ENCODE data around the gene SLC43A1.
"Not testable (repeated sequence)": the region's sequence is repeated elsewhere in the genome, so short reads cannot be mapped to it uniquely, and the experiment has no call there.

SLC43A1 gene

DNA sequence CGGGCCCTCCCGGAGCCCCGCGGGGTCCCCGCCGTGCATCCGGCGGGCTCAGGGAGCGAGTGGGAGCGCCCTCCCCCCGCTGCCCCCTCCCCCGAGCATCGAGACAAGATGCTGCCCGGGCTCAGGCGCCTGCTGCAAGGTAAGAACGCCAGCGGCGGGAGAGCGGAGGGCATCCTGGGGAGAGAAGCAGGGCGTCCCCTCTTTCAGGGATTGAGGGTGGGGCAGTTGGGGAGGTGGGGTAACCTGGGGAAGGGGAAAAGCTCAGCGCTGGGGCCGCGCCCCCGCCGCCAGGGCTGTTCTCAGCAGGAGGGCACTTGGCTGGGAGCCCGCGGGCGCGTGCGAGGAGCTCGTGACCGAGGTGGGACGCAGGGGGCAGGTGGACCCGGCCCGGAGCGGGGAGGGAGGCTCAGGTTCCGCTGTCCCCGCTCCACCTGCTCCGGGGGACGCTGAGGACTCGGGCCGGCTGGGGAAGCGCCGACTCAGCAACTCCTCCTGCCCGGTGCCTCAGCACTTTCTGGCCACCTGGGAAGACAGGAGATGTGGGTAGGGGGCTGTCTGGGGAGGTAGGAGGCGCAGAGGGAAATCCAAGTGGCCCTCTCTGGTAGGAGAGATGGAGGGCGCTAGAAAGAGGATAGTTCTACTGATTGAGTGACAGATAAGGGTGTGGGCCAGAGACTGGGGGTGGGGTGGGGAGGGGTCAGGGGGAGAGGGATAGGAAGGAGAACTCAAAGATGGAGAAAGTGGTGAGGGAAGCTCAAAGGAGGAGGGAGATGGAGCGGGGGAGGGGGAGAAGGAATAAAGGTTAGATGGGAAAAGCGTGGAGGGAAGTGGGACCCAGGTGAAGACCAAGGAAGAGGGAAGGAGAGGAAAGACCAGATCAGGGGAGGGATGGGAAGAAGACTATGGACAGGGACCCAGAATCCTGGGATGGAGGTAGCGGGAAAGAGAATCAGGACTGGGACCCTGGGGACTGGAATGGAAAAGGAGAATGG lies 54.4 kb downstream of the SLC43A1 start:
- no peak for DNase-seq

DNA sequence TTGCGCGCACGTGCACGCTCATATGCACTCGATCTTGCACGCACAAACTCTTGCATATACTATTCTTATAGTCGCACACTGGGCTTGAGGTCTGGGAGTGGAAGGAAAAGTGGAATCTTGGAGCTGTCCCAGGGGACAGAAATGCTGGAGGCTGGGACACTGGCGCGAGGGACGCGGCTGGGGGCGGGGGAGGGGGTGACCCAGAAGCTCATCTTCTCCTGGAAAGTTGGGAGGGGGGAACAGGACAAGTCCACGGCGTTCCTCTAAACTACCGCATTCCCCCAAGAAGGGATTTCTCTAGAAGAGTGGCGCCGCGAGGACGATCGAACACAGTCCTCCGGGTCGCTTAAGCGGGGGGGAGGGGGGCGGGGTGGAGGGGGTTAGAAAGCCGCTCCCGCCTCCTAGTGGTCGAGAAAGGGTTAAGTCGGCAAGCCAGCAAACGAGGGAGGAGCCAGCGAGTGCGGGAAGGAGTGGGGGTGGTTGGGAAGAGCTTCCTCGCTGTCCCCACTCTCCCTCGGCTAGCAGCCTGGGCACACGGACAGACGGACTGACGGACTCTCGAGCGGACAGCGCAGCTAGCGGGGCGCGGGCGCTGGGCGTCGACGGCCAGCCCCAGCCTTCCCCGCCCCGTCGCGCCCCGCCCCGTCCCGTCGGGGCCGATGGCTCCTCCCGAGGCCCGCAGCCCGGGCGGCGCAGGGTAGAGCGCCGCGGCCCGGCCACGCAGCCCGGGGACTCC lies 55.3 kb downstream of the SLC43A1 start, which contains the start of gene RTN4RL2:
Gene RTN4RL2, plus strand, starts transcription at position 507 of the 736 bp plus-strand sequence. CDS start 338 bp downstream, outside the sequence.
- peak in 2 of 5 experiments; percentile 12 to 67 for DNase-seq

DNA sequence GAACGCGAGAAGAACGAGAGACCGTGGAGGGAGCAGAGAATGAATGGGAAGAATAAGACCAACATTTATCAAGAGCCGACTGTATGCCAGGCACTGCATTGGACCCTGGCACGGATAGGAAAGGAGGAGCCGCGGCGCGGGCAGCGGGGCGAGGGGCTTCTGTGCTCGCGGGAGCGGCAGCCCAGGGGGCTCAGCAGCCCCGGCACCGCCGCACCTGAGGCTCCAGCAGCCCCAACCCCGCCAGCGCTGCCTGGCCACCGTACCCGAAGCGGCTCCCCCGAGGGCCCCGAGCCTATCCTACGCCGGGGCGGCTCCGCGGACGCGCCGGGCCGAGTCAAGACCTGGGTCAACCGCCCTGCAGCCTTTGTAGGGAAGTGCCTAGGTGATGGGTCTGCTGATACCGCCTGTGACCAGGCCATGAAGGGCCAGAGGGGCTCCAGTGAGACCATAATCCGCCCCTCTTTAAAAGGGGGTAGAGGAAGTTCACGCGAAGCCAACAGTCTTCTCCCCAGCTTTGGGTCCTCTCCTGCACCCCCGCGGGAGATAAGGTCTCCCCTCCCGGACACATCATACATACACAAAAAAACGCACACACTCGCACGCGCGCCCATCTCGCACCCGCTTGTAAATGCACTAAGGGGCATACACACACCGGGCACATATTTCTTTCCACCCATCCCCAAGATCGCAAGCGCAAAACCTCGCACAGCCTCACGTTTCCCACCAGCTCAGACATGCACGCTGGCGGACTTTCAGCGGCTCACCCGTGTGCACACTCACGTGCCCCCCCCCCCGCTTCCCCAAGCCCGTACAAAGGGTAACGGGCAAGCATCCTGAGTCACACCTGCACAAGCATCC lies 56.1 kb downstream of the SLC43A1 start:
- DNase-seq = peak in 1 of 5 experiments; percentile 45

DNA sequence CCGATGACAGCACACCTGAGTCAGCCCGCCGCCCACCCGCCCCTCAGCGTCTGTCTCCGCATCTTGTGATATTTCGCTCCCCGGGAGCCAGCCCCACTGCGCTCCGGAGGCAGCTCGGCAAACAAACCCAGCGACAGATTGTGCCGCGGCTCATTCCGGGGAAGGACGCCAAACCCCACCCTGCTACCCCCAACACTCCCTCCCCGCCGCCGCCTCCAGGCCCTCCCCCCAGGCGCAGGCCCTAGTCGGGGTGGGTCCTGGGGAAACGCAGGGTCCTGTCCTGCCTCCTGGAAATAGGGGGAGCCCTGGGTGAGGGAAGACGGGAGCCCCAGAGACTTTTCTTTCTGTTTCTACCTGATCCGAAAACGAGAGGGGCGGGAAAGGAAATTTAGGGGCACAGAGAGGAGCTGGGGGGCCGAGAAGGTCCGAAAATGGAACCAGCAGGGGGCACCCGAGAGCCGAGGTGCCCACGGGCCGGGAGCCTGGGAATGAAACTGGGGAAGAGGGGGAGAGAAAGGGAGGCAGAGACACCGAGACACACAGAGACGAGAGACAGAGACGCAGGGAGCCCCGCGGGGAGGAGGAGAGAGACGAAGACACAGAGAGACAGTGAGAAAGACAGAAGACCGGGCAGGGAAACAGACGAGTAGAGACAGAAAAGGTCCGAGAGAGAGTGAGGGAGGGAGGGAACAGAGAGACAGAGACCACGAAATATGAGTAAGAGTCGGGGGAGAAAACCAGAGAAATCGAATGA lies 56.9 kb downstream of the SLC43A1 start:
- DNase-seq = peak in 2 of 5 experiments; percentile 32 to 50

DNA sequence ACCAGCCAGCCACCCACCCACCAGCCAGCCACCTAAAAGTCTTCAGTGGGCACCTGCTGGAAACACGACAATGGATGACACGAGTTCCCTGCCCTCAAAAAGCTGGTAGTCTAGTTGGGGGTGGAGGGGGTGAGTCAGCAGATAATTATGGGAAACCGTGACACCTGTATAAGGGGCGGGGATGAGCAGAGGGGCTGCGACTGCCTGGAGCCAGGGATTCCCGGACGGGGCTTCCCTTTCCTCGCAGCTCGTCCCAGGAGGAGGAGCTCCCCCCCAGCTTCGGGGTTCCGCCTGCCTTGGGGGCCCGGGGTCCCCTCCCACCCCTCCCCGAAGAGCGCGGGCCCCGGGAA lies 57.5 kb downstream of the SLC43A1 start:
- DNase-seq = no peak

DNA sequence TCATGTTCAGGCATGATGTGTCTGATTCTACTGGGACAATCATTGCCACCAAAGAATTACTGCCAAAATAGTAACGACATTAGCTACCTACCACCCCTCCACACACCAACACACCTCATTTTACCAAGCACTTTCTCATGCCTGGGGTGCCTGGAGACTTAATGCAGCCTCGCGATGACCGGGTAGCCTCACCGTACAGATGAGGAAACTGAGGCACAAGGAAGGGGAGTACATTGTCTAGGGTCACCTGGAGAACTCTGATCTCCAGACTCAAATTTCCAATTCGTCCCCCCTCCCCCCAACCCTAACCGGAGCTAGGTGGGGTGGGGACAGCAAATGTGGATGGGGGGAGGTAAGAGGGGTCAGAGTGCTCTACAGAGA lies 57.9 kb downstream of the SLC43A1 start:
- no peak for DNase-seq

DNA sequence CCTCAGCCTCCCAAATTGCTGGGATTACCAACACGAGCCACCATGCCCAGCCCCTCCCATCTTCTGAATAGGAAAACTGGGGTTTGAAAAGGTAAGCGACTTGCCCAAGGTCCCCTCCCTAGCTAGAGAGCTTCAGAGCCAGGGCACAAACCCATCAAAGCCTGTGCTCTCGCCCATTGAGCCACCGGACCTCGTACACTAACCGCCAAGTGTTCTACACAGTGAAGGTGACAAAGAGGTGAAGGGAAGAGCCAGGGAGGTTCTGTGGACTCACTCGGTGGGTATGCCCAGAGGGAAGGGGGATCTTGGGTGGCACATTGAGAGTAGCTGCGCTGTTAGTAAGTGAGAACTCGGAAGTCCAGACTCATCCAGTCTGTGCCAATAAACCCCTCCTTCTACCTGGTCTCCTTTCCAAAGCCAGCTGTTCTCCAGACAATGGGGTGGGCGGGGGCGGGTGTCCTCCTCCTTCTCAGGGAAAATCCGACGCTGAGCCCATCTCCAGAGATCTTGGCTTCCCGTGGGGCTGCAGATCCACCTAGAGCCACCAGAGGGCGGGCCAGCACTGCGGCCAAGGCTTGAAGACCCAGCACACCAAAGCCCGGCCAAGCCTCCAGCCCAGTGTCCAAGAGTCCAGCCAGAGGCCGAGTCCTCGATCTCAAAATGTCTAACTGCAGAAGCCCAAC lies 58.4 kb downstream of the SLC43A1 start:
- peak; percentile 42 to 65 (median 52) for DNase-seq

DNA sequence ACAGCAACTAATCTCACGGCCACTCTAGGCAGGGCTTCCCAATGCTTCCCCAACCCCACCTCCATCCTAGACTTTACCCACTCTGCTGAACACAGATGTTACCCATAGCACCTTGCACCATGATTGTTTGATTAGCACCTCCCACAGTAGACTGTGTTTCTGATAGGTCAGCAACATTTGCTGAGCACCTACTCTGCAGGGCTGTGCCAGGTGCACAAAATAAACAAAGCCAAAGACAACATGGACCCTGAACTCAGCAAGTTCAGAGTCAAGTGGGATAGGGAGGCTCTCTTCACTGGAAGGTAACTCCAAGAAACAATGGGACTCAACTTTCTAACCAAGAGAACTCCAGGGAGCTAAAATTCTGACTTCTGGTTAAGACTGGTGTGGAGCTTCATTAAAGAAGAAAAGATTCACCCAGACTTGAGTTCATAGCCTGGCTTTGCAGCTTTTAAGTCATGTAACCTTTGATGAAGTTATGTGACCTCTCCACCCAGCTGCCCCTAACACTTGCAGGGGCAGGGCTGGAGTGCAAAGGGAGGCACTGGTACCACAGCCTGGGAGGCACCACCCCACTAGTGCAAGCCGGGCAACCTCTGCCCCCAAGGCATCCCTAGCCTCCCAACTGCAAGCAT lies 61.8 kb downstream of the SLC43A1 start:
- DNase-seq = no peak

DNA sequence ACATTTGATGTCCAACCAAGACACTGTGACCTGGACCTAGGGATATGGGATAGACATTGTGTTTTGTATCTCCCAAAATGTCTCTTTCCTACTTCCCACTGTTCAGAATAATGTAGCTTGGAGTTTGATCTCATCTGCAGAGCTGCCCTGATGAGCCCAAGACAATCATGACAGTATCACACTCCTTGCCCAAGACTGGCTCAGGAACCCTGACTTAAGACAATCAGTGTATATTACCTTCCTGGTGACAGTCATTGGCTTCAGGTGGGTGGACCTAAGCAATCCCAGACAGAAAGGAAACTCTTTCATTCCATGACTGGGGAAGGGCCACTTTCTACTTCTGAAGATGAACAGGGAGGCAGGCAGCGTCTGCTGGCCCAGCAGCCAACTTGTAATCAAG lies 69.4 kb downstream of the SLC43A1 start:
- DNase-seq = no peak

DNA sequence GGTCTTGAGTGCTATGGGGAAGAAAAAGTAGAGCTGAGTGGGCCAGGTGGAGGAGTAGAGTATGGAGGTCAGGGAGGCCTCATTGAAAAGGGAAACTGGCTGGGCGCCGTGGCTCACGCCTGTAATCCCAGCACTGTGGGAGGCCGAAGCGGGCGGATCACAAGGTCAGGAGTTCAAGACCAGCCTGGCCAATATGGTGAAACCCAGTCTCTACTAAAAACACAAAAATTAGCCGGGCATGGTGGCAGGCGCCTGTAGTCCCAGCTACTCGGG lies 70.4 kb downstream of the SLC43A1 start:
- DNase-seq = not testable (repeated sequence)

DNA sequence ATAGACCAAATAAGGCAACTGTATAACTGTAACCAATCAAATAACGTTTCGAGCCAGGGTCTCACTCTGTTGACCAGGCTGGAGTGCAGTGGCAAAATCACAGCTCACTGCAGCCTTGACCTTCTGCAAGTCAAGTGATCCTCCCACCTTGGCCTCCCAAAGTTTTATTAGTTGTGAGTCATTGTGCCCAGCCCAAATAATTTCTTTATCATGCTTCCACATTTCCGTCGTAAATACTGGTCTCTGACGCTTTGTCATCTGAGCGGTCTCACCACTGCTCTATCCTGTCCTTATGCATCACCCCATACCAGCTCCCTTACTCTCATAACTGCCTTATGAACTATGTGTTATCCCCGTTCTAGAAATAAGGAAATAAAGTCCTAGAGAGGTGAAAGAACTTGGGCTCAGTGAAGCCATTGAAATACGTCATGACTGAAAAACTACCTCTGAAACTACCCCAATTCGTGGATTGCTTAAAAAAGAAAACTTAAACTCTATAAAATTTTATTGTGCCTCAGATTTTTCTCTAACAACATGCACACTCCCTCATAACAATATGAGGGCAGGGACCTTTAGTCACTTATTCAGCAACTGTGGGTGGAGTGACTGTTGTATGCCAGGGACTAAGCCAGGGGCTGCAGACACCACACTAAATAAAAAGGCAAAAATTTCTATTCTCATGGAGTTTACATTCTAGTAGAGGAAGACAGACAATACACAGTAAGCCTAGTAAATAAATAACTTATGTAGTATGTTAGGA lies 71.0 kb downstream of the SLC43A1 start:
- no peak for DNase-seq

DNA sequence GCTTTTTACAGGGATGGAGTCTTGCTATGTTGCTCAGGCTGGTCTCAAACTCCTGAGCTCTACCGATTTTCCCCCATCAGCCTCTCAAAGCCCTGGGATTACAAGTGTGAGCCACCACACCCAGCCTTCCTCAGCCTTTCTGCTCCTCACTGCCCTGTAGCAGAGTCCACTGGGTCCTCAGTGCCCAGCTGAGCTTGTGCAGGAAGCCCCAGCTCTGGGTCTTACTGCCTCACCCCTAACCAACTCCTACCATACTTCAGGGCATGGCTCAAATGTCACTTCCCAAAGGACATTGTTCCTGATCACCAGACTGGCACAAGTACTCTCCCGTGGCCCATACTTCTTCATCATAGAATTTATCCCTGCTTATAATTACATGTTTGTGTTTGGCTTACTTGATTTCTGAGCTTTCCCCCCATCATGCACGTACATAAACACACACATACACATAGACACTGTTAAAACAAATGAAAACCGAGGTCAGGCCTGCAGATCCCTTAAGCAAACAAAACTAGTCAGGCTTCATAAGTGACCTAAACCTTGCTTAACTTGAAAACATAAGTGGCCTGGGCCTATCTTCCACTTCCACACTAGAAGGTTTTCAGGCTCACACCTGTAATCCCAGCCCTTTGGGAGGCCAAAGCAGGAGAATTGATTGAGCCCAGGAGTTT lies 74.6 kb downstream of the SLC43A1 start:
- no peak for DNase-seq

DNA sequence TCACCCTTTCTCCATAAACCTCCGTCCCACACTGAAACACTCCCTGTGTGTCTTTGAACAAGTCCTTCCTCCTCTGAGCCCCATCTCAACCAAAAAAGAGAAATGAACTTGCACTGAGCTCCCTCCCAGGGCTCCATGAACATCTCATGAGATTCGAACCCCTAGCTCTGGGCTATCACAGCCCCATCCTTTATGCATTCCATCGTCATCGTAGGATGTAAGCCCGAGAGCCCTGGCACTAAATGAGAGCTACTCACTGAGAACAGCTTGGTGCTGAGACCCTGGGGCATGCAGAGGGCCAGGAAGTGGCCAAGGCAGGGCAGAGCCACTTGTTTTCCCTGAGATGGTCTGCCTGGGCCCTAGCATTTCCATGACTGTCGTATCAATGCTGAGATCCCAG lies 75.7 kb downstream of the SLC43A1 start:
- no peak for DNase-seq

DNA sequence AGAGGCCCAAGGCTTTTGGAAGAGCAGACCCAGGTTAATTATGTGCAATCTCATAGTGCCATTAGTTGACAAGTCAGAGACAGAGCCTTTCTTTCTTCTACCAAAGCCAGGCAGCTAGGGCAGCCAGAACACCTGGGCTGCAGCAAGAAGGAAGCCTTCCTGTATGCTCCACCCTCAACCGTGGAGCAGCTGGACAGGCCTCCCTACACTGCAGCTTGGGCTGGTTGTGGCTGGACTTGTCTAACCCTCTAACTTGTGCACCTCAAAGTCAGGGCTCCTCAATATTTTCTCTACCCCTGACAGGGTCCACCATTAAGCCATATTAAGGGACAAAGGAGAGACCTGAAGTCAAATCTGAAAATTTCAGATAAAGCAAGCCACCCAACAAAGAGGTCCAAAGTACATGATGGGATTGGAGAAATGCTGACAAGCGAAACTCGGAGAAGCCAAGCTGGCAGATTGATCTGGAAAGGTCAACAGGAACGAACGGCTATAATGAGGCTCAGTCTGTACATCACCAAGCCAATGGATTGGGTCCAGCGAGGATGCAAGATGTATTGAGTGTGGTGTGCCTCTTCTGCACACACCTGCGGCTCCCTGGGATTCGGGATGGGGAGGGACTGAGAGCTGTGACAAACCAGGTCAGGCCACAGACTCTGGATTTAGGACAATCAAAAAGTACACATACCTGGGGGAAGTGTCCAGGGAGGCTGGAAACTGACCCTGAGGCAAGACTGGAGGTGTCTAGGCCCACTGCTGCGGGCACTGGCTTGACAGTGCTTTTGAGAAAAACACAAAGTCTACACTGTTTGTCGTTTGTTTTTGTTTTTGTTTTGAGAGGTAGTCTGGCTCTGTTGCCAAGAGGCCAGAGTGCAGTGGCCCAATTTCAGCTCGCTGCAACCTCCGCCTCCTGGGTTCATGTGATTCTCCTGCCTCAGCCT lies 76.9 kb downstream of the SLC43A1 start:
- no peak for DNase-seq

DNA sequence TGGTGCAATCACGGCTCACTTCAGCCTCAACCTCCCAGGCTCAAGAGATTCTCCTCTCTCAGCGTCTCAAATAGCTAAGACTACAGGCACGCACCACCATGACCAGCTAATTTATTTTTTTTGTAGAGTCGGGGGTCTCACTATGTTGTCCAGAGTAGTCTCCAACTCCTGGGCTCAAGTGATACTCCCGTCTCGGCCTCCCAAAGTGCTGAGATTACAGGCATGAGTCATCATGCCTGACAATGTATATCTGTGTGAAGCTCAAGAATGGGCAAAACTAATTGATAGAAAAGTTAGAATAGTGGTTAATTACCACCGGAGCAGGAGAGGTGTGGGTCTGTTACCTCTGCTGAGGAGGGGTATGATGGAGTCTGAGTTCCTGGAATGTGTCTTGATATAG lies 79.5 kb downstream of the SLC43A1 start:
- DNase-seq = no peak

DNA sequence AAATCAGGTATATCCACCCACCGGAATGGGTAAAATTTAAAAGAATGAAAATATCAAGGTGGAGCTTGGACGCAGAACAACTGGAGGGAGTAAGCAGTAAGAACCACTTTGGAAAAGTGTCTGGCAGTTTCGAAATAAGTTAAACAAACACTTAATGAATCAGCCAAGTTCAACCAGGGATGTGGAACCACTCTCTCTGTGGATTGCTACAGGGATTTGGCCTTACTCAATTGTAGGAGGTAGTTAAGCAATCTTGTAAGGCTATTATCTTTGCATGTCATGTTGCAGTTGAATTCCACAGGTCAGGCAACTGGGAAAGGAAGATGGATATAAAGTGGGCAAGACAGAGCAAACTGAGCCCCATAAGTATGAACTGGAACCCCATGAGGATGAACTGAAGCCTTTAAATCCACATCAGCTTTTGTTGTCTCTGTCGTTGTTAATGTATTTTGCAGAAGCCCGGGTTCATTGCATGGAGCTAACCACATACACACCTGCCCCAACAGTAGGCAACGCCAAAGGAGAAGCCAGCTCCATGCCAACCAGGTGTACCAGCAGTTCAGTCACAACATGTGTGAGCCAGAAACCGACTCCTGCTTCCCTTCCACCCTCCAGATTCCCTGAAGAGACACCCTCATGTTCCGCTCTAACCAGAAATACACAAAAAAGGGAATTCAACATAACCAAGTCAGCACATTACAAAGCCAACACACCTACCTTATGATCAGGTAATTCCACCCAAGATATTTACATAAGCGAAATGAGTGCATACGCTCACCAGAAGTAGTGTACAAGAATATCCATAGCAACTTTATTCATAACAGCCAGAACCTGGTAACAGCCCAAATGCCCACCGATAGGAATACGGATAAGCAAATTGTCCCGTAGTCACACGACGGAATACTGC lies 80.6 kb downstream of the SLC43A1 start:
- no peak for DNase-seq
